Fibroblast of lung (primary cell): ENCODE measurements around the gene BASP1.

Experiments
- CTCF ChIP-seq, 2 donors: IDR thresholded peaks in 1 of 2; conservative IDR thresholded peaks in 1 of 2; 1 replicate in 1 of 2; 2 replicates in 1 of 2; pipeline ENCODE4 v1.5.1; 2011 to 2012; ENCODE audit warnings: low read length in 2 of 2, control low read depth in 1 of 2, inconsistent platforms in 1 of 2, low read depth in 1 of 2, mild to moderate bottlenecking in 1 of 2
- EZH2 ChIP-seq: IDR thresholded peaks from 2 replicates; pipeline ENCODE4 v1.5.1; 2012; ENCODE audit warnings: low read length, control low read depth, mild to moderate bottlenecking; ENCODE audit errors: missing control alignments

- TF ChIP-seq EZH2 (no peak), CTCF (conservative IDR thresholded peaks at IDR 0.05 in 1 of 2, IDR thresholded peaks at IDR 0.05 in 1 of 2; ENCODE audit: low read depth in 1 of 2, low read length in 2 of 2) (no peak)
Measured at GRCh38 chr5:17241635-17242034, 24.2 kb downstream of the BASP1 start.
